Measurements from ENCODE around the gene OR9A4. TPM values are rescaled to one million over a fixed set of nuclear protein-coding genes. Genes with fewer than 3 reads are reported as not detected.

OR9A4 gene
- total RNA-seq, 2 experiments from 2014 or later, result 0.06 TPM; not detected in 1

DNA sequence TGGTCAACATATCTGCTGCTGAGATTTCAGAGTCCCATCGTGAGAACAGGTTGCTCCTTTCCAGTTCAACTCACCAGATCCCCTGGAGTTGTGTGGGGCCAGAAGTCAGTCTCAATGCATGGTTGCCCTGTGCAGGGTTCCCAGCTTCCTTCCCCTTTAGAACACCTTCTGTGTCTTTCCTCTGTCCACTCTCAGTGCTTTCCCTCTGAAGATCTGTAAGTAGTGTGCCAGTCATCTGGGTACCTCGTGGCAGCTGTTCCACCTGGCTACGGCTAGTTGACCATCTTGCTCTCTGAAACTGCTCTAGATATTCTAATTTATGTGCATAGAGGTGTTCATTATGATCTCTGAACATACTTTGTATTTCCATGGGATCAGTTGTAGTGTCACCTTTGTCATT lies 38.8 kb upstream of the OR9A4 start:
- POLR2A ChIA-PET, result interaction anchor here (0.7 kb wide), 1 partner anchor 212 kb away, joined by 5 read pairs; no protein-coding TSS in a partner anchor
- CTCF ChIA-PET (ENCODE audit: unreplicated experiment), result no interaction called here
- Histone ChIP-seq H3K4me1 (ENCODE audit: insufficient read depth, low read length, poor library complexity, severe bottlenecking) (no peaks in the 10 kb centered on the region), H3K27ac (ENCODE audit: low read depth, low read length, poor library complexity, severe bottlenecking) (no peak overlapping the region), H3K9me2 (ENCODE audit: insufficient read depth, low read length) (no peaks in the 10 kb centered on the region), H3K79me2 (ENCODE audit: insufficient read depth, low read depth, low read length) (no peaks in the 10 kb centered on the region), H3K4me2 (ENCODE audit: low read length) (no peak overlapping the region), H3K4me3 (ENCODE audit: low read depth, low read length, poor library complexity, severe bottlenecking) (no peak overlapping the region), H2AFZ (ENCODE audit: low read length) (no peak overlapping the region), H4K20me1 (ENCODE audit: insufficient read depth, low read length) (no peaks in the 10 kb centered on the region), H3K36me3 (ENCODE audit: insufficient read depth, low read length) (no peaks in the 10 kb centered on the region), H3K9me3 (ENCODE audit: low read length) (no peaks in the 10 kb centered on the region)
- intact Hi-C loops (cut with micrococcal nuclease; ENCODE audit: unreplicated experiment), result no loop called here
- BruUV-seq (replicated peaks), result no TSS peak
- DNase-seq (ENCODE audit: low spot score), result no peak
- TF ChIP-seq, protein P1, sequence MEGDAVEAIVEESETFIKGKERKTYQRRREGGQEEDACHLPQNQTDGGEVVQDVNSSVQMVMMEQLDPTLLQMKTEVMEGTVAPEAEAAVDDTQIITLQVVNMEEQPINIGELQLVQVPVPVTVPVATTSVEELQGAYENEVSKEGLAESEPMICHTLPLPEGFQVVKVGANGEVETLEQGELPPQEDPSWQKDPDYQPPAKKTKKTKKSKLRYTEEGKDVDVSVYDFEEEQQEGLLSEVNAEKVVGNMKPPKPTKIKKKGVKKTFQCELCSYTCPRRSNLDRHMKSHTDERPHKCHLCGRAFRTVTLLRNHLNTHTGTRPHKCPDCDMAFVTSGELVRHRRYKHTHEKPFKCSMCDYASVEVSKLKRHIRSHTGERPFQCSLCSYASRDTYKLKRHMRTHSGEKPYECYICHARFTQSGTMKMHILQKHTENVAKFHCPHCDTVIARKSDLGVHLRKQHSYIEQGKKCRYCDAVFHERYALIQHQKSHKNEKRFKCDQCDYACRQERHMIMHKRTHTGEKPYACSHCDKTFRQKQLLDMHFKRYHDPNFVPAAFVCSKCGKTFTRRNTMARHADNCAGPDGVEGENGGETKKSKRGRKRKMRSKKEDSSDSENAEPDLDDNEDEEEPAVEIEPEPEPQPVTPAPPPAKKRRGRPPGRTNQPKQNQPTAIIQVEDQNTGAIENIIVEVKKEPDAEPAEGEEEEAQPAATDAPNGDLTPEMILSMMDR (conservative IDR thresholded peaks at IDR 0.05; ENCODE audit: low read length), result no peak
- TF ChIP-seq EZH2phosphoT487 (IDR thresholded peaks at IDR 0.05; ENCODE audit: borderline replicate concordance, low read depth, low read length), result no peak

DNA sequence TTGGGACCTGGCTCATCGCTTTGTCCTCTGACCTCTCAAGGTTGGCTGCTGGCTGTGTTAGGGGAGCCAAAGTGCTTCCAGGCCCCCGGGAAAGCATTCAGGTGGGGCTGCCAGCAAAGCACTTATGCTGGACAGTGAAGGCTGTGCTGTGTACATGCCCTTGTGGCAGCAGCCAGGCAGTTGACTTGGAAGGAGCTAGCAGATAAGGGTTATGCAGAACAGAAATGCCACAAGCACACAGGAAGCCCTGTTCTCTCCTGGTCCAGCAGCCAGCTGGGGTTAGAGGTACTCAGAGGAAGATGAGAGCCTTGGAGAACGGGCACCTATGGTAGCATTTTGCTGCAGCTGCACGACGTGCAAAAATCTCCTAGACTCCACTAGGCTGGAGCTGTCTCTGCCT lies 35.2 kb upstream of the OR9A4 start:
- CTCF ChIA-PET (ENCODE audit: unreplicated experiment), result no interaction called here
- intact Hi-C loops (cut with micrococcal nuclease; ENCODE audit: unreplicated experiment), result no loop called here
- no peak for DNase-seq (ENCODE audit: low spot score)
- Histone ChIP-seq H3K4me3 (ENCODE audit: low read depth, low read length, poor library complexity, severe bottlenecking) (no peak overlapping the region), H3K4me2 (ENCODE audit: low read length) (no peak overlapping the region), H4K20me1 (ENCODE audit: insufficient read depth, low read length) (no peaks in the 10 kb centered on the region), H3K36me3 (ENCODE audit: insufficient read depth, low read length) (no peaks in the 10 kb centered on the region), H3K79me2 (ENCODE audit: insufficient read depth, low read depth, low read length) (no peaks in the 10 kb centered on the region), H3K4me1 (ENCODE audit: insufficient read depth, low read length, poor library complexity, severe bottlenecking) (no peaks in the 10 kb centered on the region), H3K27ac (ENCODE audit: low read depth, low read length, poor library complexity, severe bottlenecking) (no peak overlapping the region), H3K9me2 (ENCODE audit: insufficient read depth, low read length) (no peaks in the 10 kb centered on the region), H3K9me3 (ENCODE audit: low read length) (no peaks in the 10 kb centered on the region), H2AFZ (ENCODE audit: low read length) (no peak overlapping the region)
- BruUV-seq (replicated peaks), result no TSS peak
- TF ChIP-seq, protein P1 (conservative IDR thresholded peaks at IDR 0.05; ENCODE audit: low read length), result no peak
- TF ChIP-seq EZH2phosphoT487 (IDR thresholded peaks at IDR 0.05; ENCODE audit: borderline replicate concordance, low read depth, low read length), result no peak
- POLR2A ChIA-PET, result interaction anchor here (0.9 kb wide), 1 partner anchor 38 kb away, joined by 3 read pairs; no protein-coding TSS in a partner anchor

DNA sequence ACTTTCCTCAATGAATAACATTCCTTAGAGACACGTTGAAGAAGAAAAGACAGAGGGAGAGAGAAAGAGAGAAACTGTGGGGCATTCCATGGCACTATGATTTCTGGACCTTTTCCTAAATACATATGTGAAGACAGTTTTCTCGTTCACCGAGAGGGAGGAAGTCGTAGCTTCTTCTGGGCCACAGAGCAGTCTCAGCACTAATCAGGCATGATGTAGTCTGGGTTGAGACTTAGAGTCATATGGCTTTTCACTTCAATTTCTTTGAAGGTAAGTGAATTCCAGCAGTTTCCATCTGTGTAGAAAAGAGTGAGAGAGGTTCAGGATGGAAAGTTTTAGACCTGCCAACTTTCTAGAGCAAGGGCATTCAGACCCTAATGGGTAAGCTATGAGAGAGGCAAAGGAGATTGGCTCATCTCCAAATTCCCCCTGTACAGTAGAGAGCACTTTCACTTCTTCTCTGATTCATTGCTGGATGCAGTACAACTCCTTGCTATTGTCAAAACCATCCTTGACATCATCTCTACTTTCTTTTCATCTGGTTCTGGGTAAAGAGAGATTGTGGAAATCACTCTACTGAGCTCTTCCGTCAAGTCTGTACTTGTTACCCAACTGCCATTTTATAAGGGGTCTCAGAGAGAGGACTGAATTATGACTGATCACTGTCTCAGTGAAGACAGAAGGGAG lies 31.5 kb upstream of the OR9A4 start:
- POLR2A ChIA-PET, result interaction anchor here (0.6 kb wide), 1 partner anchor 1818 kb away, joined by 3 read pairs; no protein-coding TSS in a partner anchor
- CTCF ChIA-PET (ENCODE audit: unreplicated experiment), result no interaction called here
- DNase-seq (ENCODE audit: low spot score), result no peak
- intact Hi-C loops (cut with micrococcal nuclease; ENCODE audit: unreplicated experiment), result no loop called here
- Histone ChIP-seq H3K27ac (ENCODE audit: low read depth, low read length, poor library complexity, severe bottlenecking) (no peak overlapping the region), H3K36me3 (ENCODE audit: insufficient read depth, low read length) (no peaks in the 10 kb centered on the region), H2AFZ (ENCODE audit: low read length) (no peak overlapping the region), H3K4me1 (ENCODE audit: insufficient read depth, low read length, poor library complexity, severe bottlenecking) (no peaks in the 10 kb centered on the region), H4K20me1 (ENCODE audit: insufficient read depth, low read length) (no peaks in the 10 kb centered on the region), H3K4me2 (ENCODE audit: low read length) (no peak overlapping the region), H3K79me2 (ENCODE audit: insufficient read depth, low read depth, low read length) (no peaks in the 10 kb centered on the region), H3K4me3 (ENCODE audit: low read depth, low read length, poor library complexity, severe bottlenecking) (no peak overlapping the region), H3K9me2 (ENCODE audit: insufficient read depth, low read length) (no peaks in the 10 kb centered on the region), H3K9me3 (ENCODE audit: low read length) (no peaks in the 10 kb centered on the region)
- no peak for TF ChIP-seq EZH2phosphoT487 (IDR thresholded peaks at IDR 0.05; ENCODE audit: borderline replicate concordance, low read depth, low read length)
- TF ChIP-seq, protein P1 (conservative IDR thresholded peaks at IDR 0.05; ENCODE audit: low read length), result no peak
- BruUV-seq (replicated peaks), result no TSS peak

All from OCI-LY7 (cell line).